NCI-H510A treated with DMSO at 0.1 percent for 48 hours (cell line): ENCODE results near the gene IGFBP7.

Experiments
- DNase-seq: peaks from one replicate; lab custom pipeline; 2025; lab: John Stamatoyannopoulos, UW

IGFBP7 gene, protein sequence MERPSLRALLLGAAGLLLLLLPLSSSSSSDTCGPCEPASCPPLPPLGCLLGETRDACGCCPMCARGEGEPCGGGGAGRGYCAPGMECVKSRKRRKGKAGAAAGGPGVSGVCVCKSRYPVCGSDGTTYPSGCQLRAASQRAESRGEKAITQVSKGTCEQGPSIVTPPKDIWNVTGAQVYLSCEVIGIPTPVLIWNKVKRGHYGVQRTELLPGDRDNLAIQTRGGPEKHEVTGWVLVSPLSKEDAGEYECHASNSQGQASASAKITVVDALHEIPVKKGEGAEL

DNA sequence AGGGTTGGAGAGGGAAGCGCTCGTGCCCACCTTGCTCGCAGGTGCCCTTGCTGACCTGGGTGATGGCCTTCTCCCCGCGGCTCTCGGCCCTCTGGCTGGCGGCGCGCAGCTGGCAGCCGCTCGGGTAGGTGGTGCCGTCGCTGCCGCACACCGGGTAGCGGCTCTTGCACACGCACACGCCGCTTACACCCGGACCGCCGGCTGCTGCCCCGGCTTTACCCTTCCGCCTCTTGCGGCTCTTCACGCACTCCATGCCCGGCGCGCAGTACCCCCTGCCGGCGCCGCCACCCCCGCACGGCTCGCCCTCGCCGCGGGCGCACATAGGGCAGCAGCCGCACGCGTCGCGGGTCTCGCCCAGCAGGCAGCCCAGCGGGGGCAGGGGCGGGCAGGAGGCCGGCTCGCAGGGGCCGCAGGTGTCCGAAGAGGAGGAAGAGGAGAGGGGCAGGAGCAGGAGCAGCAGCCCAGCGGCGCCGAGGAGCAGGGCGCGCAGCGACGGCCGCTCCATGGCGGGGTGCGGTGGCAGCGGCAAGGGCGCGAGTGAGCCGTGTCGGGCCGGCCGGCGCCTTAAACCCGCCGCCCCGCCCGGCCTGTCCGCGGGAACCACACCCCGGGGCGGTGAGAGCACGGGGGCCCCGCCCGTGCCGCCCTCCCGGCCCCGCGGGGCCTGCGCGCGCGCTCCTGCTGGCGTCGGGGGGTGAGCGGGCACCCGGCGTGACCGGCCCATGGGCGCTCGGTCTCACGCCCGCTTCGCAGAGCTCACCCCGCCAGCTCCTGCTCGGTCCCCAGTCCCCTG lies at the start of gene IGFBP7:
IGFBP7 (minus strand) TSS at position 539 of the 793 bp plus-strand sequence; CDS start at position 505, 34 bp downstream.
- peak; percentile 13 for DNase-seq

- DNase-seq, result no peak
Observed at GRCh38 chr4:57159866-57160265, 49.7 kb upstream of the IGFBP7 start.

DNA sequence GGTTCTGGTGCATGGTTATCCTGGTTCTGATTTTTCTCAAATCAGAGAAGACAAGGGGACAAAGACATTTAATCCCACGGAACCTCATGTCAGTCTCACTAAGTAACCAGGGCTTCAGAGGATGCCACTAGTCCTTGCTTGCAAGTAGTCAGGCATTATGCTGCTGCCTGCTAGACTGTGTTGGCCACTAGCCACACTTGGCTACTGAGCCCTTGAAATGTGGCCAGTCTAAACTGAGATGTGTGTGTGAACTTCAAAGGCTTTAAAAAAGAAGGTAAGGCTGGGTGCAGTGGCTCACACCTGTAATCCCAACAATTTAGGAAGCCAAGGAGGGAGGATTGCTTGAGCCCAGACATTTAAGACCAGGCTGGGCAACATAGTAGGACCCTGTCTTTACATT lies 48.6 kb upstream of the IGFBP7 start:
- no peak for DNase-seq

DNA sequence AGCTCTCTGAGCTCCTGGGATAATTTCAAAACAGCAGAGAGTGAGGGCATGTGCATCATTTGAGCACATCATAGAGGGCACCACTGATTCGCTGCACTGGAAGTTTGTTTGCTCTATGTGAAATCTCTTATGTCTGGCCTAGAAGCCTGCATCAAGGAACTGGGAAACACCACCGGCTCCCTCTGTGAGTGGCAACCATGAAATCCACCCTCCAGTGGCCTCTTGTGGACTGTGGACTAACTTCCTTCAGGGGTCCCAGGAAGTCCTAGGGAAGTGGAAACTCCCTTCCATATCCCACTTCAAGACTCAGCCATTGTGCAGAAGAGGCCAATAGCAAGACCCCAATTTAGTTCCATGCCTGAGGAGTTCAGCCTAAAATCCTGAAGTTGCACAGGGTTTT lies 48.0 kb upstream of the IGFBP7 start:
- no peak for DNase-seq

DNA sequence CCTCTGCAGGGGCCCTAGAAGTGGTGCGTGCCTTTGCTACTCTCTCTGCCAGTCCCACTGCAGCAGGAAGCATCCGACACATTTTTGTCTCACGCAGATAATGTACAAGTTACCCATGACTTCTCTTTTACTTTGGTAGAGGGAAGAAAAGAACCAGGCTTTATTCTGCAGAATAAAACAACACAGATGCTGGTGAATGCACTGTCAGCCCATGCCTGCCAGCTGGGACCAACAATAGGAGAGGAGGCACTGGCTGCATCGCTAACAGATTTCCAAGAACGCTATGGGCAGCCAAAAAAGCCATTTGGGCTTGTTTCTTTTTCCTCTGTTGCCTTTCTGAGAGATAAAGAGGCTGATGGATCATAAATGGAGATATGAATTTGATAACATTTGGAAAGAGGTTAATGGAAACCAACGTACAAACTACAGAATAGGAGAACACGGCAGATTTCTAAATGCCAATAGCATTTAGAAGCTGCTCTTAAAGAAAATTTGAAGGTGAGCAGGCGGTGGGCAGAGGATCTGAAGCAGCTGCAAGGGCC lies 47.5 kb upstream of the IGFBP7 start:
- no peak for DNase-seq

- DNase-seq, result no peak
Observed at GRCh38 chr4:57156242-57156990, 46.2 kb upstream of the IGFBP7 start.

DNA sequence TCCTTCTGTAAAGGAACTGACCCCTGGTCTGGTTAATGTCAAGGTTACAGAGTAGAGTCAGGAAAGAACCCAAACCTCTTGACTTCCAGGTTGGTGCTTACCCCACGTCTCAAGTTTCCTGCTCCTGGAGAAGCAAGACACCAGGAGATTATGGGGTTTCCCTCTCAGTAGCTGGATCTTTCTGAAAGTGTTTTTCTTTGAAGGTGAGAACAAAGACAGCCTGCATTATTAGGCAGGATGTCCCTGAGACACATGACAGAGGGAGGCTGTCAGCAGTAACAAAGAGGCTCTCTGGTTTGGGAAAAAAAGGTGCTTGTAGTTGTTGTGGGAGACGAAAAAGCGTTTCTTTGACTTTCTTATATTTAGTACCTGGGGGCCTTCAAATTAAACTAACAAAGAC lies 44.7 kb upstream of the IGFBP7 start:
- no peak for DNase-seq

DNA sequence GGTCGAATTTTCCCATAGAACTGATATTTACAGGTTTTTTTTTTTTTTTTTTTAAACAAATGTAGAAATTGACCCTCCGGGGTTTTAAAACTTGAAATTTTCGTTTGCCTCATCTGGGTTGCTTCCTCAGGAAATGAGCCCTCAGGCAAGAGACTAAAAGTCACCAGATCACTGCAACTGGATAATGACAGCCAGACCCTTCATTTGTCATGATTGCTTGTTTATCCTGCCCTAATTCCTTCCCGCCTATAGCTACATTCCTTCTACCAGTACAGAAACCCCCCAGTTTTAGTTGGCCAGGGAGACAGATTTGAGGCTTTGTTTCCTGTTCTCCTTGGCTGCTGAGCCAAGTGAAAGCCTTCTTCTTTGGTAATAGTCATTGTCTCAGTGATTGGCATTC lies 44.0 kb upstream of the IGFBP7 start:
- DNase-seq, result no peak

DNA sequence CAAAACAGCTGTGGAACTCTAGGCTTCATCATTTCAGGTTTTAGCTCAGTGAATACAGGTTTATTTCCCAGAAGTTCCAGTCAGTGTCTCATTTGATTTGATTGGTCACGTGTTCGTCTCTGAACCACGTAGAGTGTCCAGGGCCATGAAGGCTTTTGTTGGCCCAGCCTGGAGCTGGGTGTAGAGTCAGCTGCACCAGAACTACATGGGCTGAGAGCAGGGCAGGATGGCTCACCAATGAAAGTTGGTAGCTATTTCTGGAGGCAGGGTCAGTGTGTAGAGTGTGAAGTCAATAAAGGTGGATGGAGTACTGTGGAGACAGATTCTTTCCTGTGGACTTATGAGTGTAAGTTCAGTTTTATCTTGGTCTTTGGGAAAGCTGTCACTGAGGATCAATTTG lies 43.0 kb upstream of the IGFBP7 start:
- DNase-seq, result no peak

GRCh38 chr4:57151481-57151880 lies 41.3 kb upstream of the IGFBP7 start:
- no peak for DNase-seq

DNA sequence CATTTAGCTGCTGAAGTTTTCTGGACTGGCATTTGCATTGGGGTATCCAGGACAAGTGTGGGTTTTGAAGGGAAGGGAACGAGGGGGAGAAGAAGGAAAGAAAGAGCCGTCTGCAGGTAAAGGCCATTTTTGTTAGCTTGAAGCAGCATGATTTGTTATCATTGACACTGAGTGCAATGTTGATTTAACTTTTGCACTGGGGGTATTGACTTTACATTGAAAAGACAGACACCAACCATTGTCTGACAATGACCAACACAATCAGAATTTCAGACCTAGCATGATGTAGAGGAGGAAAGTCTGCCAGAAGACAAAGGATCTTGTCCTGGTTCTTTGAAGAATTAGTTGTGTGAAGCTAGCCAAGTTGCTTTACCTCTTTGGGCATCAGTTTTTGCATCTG lies 39.6 kb upstream of the IGFBP7 start:
- DNase-seq, result no peak

GRCh38 chr4:57148831-57149505 lies 38.8 kb upstream of the IGFBP7 start:
- no peak for DNase-seq

DNA sequence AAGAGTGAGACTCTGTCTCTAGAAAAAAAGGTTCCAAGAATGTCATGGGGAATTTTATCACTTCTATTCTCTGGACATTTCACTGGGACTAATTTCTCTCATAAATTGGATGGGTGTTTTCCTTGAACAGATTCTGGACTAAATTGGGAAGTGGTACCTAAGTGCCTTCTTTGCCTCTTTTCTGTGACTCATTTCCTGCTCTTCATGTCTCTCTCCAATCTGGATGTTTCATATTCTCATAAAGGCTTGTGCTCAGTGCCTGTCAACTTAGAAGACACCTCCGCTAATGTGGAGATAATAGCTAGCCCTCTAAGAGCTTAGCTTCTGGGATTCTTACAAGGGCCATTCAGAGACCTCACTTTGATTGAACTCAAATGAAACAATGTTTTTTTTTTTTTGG lies 38.0 kb upstream of the IGFBP7 start:
- no peak for DNase-seq

- no peak for DNase-seq
Observed at GRCh38 chr4:57147335-57148060, 37.3 kb upstream of the IGFBP7 start.

DNA sequence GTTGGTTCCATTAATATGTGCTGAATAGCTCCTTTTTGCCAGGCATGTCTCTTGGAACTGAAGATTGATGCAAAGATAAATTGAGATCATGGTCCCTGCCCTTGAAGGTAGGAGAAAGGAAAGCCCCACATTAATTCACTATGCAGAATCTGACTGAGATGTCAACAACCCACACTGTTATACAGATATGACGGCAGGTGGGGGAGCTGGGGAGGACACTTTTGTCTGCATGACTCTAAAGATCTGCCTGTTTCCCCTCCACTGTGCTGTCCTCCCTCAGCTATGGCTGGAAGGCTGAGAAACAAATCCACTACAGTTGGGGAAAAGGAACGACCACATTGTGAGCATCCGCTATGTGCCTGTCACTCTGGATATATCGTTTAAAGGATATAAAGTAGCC lies 36.3 kb upstream of the IGFBP7 start:
- DNase-seq, result no peak

DNA sequence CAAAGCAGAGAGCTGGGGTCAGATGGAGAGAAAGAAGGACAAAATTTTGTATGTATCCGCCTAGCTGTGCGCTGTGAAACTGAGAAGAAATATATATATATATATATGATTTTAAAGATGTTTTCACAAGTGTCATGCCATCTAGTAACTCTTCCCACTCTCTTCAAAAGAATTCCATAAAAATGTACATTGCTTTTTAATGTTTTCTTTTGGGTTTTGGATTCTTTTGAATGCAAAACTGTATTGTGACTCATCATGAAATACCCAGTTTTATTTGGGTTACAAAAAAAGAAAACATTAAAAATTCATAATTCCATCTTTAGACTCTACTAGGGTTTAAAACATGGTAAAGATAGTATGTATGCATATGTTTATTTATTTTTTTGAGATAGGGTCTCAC lies 34.3 kb upstream of the IGFBP7 start:
- DNase-seq, result no peak

DNA sequence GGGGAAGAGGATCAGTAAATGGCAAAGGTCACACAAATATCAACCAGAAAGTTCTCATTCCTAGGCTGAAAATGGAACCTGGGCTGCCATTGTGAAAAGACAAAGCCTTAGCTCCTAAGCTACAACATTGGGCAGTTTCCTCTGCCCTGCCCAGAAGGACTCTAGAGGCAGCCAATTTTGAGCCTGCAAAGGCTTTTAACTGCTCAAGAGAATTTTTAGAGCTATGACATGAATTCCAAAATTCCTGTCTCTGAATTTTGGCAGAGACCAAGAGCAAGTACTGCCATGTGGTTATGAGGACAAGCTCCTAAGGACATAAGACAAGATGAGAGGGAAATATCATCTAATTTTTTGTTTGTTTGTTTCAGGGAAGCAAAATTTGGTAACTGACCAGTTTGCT lies 29.6 kb upstream of the IGFBP7 start:
- DNase-seq, result no peak

DNA sequence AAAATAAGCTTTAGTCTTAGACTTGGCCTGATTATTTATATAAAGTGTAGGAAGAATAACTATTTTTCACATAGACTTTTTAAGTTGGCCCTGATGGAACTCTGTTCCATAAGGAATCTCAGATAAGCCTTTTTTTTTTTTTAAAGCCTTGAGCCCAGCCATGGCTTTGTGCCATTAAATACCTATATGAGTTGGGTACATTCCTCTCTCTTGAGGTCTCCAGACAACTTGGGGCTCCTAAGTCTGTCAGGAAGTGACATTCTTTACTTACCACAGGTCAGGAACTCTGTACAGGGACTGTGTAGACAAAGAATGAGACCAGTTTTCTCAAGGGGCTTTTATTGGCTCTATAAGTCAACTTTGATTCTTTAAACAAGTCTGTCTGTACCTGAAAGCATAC lies 27.1 kb upstream of the IGFBP7 start:
- DNase-seq, result no peak

DNA sequence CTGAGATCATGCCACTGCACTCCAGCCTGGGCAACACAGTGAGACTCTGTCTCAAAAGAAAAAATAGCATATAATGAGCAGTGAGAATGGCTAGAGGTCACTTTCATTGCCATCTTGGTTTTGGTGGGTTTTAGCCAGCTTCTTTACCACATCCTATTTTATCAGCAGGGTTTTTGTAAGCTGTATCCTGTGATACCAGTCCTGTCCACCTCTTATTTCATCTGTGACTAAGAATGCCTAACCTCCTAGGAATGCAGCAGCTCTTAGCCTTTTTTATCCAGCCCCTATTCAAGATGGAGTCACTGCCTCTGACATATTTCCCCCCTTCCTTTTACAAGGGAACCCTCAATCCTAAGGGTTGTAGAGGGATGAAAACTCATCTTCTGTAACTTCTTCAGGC lies 26.1 kb upstream of the IGFBP7 start:
- no peak for DNase-seq

- peak; percentile 10 for DNase-seq
Observed at GRCh38 chr4:57132743-57133137, 22.6 kb upstream of the IGFBP7 start.
